Dedifferentiated amniotic fluid mesenchymal stem cell (primary cell): ENCODE results near the gene DPP10.

Source experiments
- DNase-seq: peaks from one replicate; pipeline ENCODE4 v3.0.0-alpha.2; 2016; ENCODE audit errors: extremely low spot score

DPP10 gene

GRCh38 chr2:114810092-114810491, 367.7 kb downstream of the DPP10 start:
- no peak for DNase-seq

- no peak for DNase-seq
Observed at GRCh38 chr2:114812261-114812660, 369.8 kb downstream of the DPP10 start.

- DNase-seq, result no peak
Observed at GRCh38 chr2:114814355-114814754, 371.9 kb downstream of the DPP10 start.

GRCh38 chr2:114821055-114821454, 378.6 kb downstream of the DPP10 start:
- no peak for DNase-seq

- no peak for DNase-seq
Observed at GRCh38 chr2:114843963-114844362, 401.5 kb downstream of the DPP10 start.

GRCh38 chr2:114857196-114857595, 414.8 kb downstream of the DPP10 start:
- DNase-seq, result no peak

- DNase-seq, result no peak
Observed at GRCh38 chr2:114859726-114860510, 417.5 kb downstream of the DPP10 start.

GRCh38 chr2:114862243-114862642, 419.8 kb downstream of the DPP10 start:
- DNase-seq, result no peak

GRCh38 chr2:114864901-114865300, 422.5 kb downstream of the DPP10 start:
- DNase-seq, result no peak

GRCh38 chr2:114880046-114880445, 437.6 kb downstream of the DPP10 start:
- DNase-seq, result no peak

GRCh38 chr2:114919985-114920384, 477.5 kb downstream of the DPP10 start:
- DNase-seq, result no peak

GRCh38 chr2:114922076-114922475, 479.6 kb downstream of the DPP10 start:
- no peak for DNase-seq

- no peak for DNase-seq
Observed at GRCh38 chr2:114925296-114926255, 483.1 kb downstream of the DPP10 start.

GRCh38 chr2:114926303-114926702, 483.9 kb downstream of the DPP10 start:
- no peak for DNase-seq

GRCh38 chr2:114929225-114929624, 486.8 kb downstream of the DPP10 start:
- no peak for DNase-seq

GRCh38 chr2:114933671-114934241, 491.3 kb downstream of the DPP10 start:
- no peak for DNase-seq

GRCh38 chr2:114935031-114935430, 492.6 kb downstream of the DPP10 start:
- DNase-seq, result no peak

GRCh38 chr2:114937366-114937930, 495.0 kb downstream of the DPP10 start:
- DNase-seq, result no peak

- no peak for DNase-seq
Observed at GRCh38 chr2:114940785-114941458, 498.5 kb downstream of the DPP10 start.

GRCh38 chr2:114949228-114949804, 506.9 kb downstream of the DPP10 start:
- no peak for DNase-seq

- no peak for DNase-seq
Observed at GRCh38 chr2:114960389-114960788, 517.9 kb downstream of the DPP10 start.
